Stimulated activated CD4-positive, alpha-beta T cell treated with anti-CD3 and anti-CD28 coated beads, Interleukin-2, amount 100 ng/mL, for 4 hours (primary cell): ENCODE results near the gene CDH4.

Experiments
- DNase-seq: peaks from one replicate; pipeline ENCODE4 v3.0.0-alpha.2; 2020; ENCODE audit warnings: low read depth

Gene CDH4

GRCh38 chr20:61493798-61494305 lies 241.8 kb downstream of the CDH4 start:
- DNase-seq, result no peak

GRCh38 chr20:61494763-61495575 lies 242.9 kb downstream of the CDH4 start:
- DNase-seq, result no peak

- no peak for DNase-seq
These were observed 245.1 kb downstream of the CDH4 start for GRCh38 chr20:61497029-61497627.

- no peak for DNase-seq
These were observed 247.9 kb downstream of the CDH4 start for GRCh38 chr20:61499859-61500554.

GRCh38 chr20:61500791-61501321 lies 248.8 kb downstream of the CDH4 start:
- no peak for DNase-seq

DNA sequence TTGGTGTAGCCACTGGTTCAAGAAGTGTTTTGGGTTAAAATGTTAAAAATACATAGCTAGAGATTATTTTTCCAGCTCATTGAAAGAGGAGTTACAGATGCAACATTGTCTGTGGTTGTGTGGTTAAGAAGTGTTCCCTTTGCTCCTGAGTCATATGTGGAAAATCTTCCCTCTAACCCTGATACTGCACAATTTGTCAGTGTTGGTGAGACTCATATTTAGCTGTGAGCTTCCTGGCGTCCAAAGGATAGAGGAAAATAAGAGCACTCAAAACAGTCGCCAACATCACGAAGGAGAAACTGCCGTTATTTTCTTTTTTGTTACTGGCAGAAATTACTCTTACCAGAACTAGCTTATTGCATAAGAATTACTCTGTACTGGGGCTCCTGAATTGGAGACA lies 250.4 kb downstream of the CDH4 start:
- DNase-seq, result no peak

DNA sequence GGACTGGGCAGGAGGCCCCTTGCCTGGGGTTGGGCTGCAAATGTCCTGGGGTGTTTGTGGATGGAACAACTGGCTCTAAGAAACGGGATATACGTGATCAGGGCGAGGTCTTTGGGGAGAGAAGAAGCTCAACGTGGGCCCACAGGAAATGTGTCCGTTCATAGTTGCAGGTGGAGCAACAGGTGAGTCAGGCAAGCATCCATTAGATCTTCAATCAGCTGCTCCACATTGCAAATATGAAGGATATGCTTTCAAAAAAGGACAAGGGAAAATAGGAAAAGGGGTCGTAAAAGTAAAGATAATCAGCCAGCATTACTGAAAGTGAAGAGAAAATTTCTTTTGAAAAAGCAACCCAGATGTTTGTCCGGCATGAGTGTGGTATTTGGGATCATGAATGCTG lies 251.0 kb downstream of the CDH4 start:
- no peak for DNase-seq

DNA sequence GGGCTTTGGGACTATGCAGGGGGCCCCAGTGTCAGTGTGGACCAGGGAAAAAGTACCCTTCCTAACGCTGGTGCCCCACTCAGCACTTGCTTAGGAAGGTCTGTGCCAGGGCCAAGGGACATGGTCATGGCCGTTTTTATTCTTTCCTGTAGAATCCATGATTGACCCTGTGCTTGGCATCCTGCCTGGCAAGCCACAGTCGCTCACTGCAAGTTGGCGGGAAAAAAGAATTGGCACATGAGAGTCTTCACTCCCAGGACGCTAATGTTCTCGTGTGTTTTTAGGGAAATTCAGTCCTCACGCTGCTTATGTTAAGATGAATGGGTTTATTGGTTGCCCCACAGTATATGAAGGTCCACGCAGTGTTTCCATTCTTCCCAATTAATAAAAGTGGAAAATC lies 253.4 kb downstream of the CDH4 start:
- no peak for DNase-seq

DNA sequence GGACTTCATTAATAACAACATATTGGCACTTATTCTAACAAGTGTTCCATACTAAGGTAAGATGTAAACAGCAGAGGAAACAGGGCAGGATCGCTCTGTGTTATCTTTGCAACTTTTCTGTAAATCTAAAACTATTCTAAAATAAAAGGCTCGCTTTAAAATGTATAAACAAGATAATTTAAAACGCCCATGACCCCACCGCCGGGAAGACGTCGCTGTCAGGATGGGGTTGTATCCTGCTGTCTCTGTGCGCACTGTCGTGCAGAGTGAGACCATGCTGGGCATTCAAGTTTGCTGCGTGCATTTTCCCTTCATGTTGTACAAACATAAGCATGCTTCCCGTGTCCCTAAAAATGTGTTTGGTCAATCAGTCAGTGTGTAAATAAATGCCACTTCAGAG lies 255.7 kb downstream of the CDH4 start:
- no peak for DNase-seq

DNA sequence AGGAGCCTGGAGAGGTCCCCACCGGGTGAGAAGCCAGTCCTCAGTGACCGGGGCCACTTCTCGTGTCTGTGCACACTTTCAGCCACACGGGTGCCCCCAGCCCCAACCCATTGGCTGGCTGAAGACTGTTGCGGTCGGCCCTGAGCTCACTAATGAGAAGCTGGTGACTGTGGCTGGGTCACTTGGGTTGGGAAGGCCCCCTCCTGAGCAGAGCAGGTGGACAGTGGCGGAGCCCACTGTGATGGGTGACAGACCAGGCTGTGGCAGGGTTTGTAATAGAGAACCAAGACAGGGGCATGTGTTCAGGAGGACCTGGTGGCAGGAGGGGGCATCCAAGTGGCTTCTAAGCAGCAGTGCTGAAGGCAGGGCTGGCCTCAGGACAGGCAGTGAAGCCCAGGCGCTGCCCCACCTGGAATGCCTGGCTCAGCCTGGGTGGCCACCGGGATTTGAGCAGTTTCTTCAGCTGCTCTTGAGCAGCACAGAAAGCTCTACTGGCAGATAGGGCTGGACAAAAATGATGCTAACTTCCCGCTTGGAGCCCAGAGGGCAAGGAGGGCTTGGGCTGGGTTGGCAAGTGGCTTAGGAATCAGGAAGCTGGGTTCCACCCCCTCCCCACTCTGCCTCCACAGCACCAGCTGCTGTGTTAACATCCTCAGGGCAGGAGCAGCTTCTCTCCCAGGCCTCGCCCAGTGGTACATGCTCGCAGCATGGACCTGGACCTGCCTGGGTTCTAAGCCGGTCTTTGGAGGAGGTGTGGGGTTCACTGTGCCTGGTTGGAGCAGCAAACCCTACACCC lies 256.4 kb downstream of the CDH4 start:
- DNase-seq, result no peak

DNA sequence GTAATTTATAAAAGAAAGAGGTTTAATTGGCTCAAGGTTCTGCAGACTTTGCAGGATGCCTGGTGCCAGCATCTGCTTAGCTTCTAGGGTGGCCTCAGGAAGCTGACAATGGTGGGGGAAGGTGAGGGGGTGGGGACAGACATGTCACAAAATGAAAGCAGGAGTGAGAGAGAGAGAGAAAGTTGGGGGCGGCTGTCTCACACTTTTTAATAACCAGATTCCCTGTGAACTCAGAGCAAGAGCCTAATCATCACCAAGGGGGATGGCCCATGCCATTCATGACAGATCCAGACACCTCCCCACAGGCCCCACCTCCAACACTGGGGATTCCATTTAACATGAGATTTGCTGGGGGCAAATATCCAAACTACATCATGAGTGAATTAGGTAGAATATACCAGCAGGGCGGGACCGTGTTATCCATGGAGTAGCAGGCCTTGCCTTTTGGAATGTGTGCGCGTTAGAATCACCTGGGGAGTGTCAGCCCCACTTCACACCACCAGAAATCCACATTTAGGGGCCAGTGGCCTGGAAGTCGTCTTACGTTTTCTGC lies 258.8 kb downstream of the CDH4 start:
- no peak for DNase-seq

GRCh38 chr20:61512475-61512874 lies 260.4 kb downstream of the CDH4 start:
- DNase-seq, result no peak

DNA sequence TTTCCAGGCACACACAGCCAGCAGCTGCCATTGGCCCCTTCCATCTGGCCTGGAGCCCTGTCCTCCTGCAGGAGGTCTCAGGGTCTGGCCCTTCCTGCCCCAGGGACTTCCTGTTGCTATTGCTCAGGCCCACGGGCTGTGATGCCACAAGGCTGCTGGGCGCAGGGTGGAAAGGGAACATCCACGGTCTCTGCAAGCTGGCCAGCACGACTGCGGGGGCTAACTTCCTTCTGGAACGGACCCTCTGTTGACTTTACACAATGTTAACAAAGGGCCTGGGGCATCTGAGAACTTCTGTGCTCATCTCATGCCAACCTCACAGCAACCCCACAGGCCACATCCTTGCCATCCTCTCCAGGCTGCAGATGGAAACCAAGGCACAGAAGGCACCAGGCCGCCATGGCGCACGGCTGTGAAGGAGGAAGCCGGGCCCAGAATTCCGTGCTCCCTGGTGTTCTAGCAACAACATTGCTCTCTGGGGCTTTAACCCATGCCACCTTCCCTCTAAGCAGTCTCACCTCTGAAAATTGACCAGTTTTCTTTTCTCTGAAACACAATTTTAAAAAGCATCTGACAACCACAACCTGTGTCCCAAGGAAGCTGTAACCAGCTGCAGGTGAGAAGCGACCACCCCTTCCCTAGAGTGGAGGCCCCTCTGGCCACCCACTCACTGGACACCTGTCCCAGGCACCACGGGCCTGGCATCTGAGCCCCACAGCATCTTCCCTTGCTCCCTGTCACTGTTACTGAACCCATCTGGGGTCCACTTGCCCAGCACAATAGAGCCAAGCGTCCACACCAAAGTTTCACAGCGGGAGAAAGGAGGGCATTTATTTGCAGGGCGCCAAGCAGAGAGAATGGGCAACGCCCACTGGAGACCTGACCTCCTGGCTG lies 261.3 kb downstream of the CDH4 start:
- DNase-seq, result no peak

- no peak for DNase-seq
These were observed 261.9 kb downstream of the CDH4 start for GRCh38 chr20:61514018-61514365.

- no peak for DNase-seq
These were observed 262.3 kb downstream of the CDH4 start for GRCh38 chr20:61514396-61514795.

GRCh38 chr20:61514805-61515505 lies 262.9 kb downstream of the CDH4 start:
- no peak for DNase-seq

DNA sequence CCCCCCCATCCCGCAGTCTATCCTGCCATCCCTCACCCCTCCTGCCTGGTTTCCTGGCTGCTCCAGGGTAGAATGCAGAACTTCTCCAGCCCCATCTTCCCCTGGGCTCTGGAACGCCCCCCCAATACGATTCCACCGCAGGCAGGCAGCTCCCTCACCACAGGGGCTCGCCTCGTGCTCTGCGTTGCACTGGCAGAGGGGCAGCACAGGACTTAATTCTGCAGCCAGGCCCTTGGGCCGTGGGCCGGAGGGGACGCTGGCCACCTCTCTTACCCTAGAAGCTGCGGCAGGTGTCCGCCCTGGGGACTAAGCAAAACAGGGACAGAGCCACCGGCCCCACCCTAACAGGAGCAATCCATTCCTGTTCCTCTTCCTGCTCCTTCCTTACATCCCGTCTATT lies 263.9 kb downstream of the CDH4 start:
- no peak for DNase-seq

DNA sequence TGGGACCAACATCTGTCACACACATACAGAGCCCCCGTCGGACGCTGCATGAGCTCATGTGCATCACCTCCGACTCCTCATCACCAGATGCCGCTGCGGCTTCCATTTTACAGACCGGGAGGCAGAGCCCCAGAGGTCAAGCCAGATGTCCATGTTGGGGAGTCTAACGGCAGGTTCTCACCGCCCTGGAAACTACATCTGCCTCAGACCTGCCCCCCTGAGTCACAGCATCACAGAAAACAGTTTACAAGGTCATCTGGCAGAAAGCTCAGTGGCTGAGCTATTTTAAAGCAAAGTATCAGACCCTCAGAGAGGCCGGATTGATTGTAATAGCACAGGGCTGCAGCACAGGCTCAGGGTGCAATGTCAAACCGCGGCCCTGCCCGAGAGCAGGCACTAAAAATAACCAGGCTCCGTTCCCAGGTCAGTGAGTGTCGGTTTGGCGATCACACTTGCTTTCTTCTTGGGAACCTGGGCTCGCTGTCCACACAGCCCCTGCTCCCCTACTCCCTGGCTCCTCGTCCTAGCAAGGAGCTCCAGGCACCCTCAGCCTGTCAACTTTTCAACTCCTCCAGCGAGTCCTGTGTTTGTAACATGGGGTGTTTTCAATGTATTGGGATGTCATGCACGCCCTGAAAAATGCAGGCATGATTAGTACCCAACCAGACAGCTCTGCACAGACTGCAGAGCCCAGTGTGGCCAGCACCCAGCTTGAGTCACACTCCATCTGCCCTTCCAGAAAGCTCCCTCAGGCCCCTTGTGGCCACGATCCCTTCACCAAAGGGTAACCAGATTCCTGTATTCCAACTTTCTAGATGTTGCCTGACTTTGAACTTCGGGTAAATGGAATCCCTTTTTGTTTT lies 264.5 kb downstream of the CDH4 start:
- no peak for DNase-seq

- no peak for DNase-seq
These were observed 265.4 kb downstream of the CDH4 start for GRCh38 chr20:61517419-61517818.
